ENCODE measurements around the gene HNF4A.
A peak's percentile ranks its signal among the peaks of the same experiment; 100 is the strongest.

The HNF4A gene

GRCh38 chr20:44424039-44424495, 68.6 kb downstream of the HNF4A start:
- Histone ChIP-seq H3K9me3 (ENCODE audit: control insufficient read depth, low read length) (no peaks in the 10 kb centered on the region), H3K27me3 (ENCODE audit: control insufficient read depth, insufficient read depth, low read length, poor library complexity, severe bottlenecking) (peaks cover 16% of the 10 kb centered on the region), H3K27ac (ENCODE audit: insufficient read depth, low read depth, low read length, poor library complexity, severe bottlenecking) (no peak overlapping the region), H3K36me3 (ENCODE audit: control insufficient read depth, insufficient read depth, low read length) (peaks cover 13% of the 10 kb centered on the region), H3K4me3 (ENCODE audit: insufficient read depth, low read depth, low read length) (peak overlapping the region; percentile 47), H3K4me1 (ENCODE audit: control insufficient read depth, insufficient read depth, low read length) (peaks cover 14% of the 10 kb centered on the region)
- 90 to 91% methylated on average over 14 of the region's 14 CpGs for WGBS, 2 experiments

GRCh38 chr20:44425923-44426322, 70.4 kb downstream of the HNF4A start:
- Histone ChIP-seq H3K36me3 (ENCODE audit: control insufficient read depth, insufficient read depth, low read length) (peaks cover 8% of the 10 kb centered on the region), H3K27me3 (ENCODE audit: control insufficient read depth, insufficient read depth, low read length, poor library complexity, severe bottlenecking) (peaks cover 10% of the 10 kb centered on the region), H3K9me3 (ENCODE audit: control insufficient read depth, low read length) (no peaks in the 10 kb centered on the region), H3K27ac (ENCODE audit: insufficient read depth, low read depth, low read length, poor library complexity, severe bottlenecking) (no peak overlapping the region), H3K4me3 (ENCODE audit: insufficient read depth, low read depth, low read length) (no peak overlapping the region), H3K4me1 (ENCODE audit: control insufficient read depth, insufficient read depth, low read length) (peaks cover 9% of the 10 kb centered on the region)
- 92 to 93% methylated on average over 2 of the region's 2 CpGs for WGBS, 2 experiments

- peaks cover 9% of the 10 kb centered on the region for H3K4me1 ChIP-seq (ENCODE audit: control insufficient read depth, insufficient read depth, low read length)
- no peak overlapping the region for H3K4me3 ChIP-seq (ENCODE audit: insufficient read depth, low read depth, low read length)
- WGBS, 2 experiments = 92 to 94% methylated on average over 9 to 10 of the region's 10 CpGs
- no peaks in the 10 kb centered on the region for H3K9me3 ChIP-seq (ENCODE audit: control insufficient read depth, low read length)
- peaks cover 10% of the 10 kb centered on the region for H3K27me3 ChIP-seq (ENCODE audit: control insufficient read depth, insufficient read depth, low read length, poor library complexity, severe bottlenecking)
- no peak overlapping the region for H3K27ac ChIP-seq (ENCODE audit: insufficient read depth, low read depth, low read length, poor library complexity, severe bottlenecking)
- peaks cover 8% of the 10 kb centered on the region for H3K36me3 ChIP-seq (ENCODE audit: control insufficient read depth, insufficient read depth, low read length)
Observed at GRCh38 chr20:44426879-44427790, 71.6 kb downstream of the HNF4A start.

- Histone ChIP-seq H3K4me3 (ENCODE audit: insufficient read depth, low read depth, low read length) (no peak overlapping the region), H3K36me3 (ENCODE audit: control insufficient read depth, insufficient read depth, low read length) (peaks cover 8% of the 10 kb centered on the region), H3K4me1 (ENCODE audit: control insufficient read depth, insufficient read depth, low read length) (peaks cover 9% of the 10 kb centered on the region), H3K9me3 (ENCODE audit: control insufficient read depth, low read length) (no peaks in the 10 kb centered on the region), H3K27me3 (ENCODE audit: control insufficient read depth, insufficient read depth, low read length, poor library complexity, severe bottlenecking) (peaks cover 10% of the 10 kb centered on the region), H3K27ac (ENCODE audit: insufficient read depth, low read depth, low read length, poor library complexity, severe bottlenecking) (no peak overlapping the region)
- 84 to 87% methylated on average over 3 of the region's 3 CpGs for WGBS, 2 experiments
Observed at GRCh38 chr20:44427804-44428173, 72.3 kb downstream of the HNF4A start.

GRCh38 chr20:44428174-44429016, 72.9 kb downstream of the HNF4A start:
- Histone ChIP-seq H3K27me3 (ENCODE audit: control insufficient read depth, insufficient read depth, low read length, poor library complexity, severe bottlenecking) (peaks cover 10% of the 10 kb centered on the region), H3K4me1 (ENCODE audit: control insufficient read depth, insufficient read depth, low read length) (peaks cover 9% of the 10 kb centered on the region), H3K36me3 (ENCODE audit: control insufficient read depth, insufficient read depth, low read length) (peaks cover 8% of the 10 kb centered on the region), H3K9me3 (ENCODE audit: control insufficient read depth, low read length) (no peaks in the 10 kb centered on the region), H3K27ac (ENCODE audit: insufficient read depth, low read depth, low read length, poor library complexity, severe bottlenecking) (no peak overlapping the region), H3K4me3 (ENCODE audit: insufficient read depth, low read depth, low read length) (no peak overlapping the region)
- 88 to 93% methylated on average over 8 of the region's 8 CpGs for WGBS, 2 experiments

- peaks cover 6% of the 10 kb centered on the region for H3K27me3 ChIP-seq (ENCODE audit: control insufficient read depth, insufficient read depth, low read length, poor library complexity, severe bottlenecking)
- peaks cover 5% of the 10 kb centered on the region for H3K36me3 ChIP-seq (ENCODE audit: control insufficient read depth, insufficient read depth, low read length)
Observed at GRCh38 chr20:44429017-44429339, 73.5 kb downstream of the HNF4A start.

GRCh38 chr20:44429419-44430269, 74.1 kb downstream of the HNF4A start:
- Histone ChIP-seq H3K36me3 (ENCODE audit: control insufficient read depth, insufficient read depth, low read length) (no peaks in the 10 kb centered on the region), H3K27me3 (ENCODE audit: control insufficient read depth, insufficient read depth, low read length, poor library complexity, severe bottlenecking) (no peaks in the 10 kb centered on the region), H3K27ac (ENCODE audit: insufficient read depth, low read depth, low read length, poor library complexity, severe bottlenecking) (no peak overlapping the region), H3K4me3 (ENCODE audit: insufficient read depth, low read depth, low read length) (no peak overlapping the region), H3K4me1 (ENCODE audit: control insufficient read depth, insufficient read depth, low read length) (no peaks in the 10 kb centered on the region), H3K9me3 (ENCODE audit: control insufficient read depth, low read length) (no peaks in the 10 kb centered on the region)
- WGBS, 2 experiments = 90 to 92% methylated on average over 17 of the region's 17 CpGs

More at GRCh38 chr20:44429017-44429339, 73.5 kb downstream of the HNF4A start:
- H3K27ac ChIP-seq (ENCODE audit: insufficient read depth, low read depth, low read length, poor library complexity, severe bottlenecking) = no peak overlapping the region
- 90 to 94% methylated on average over 2 of the region's 2 CpGs for WGBS, 2 experiments
- peaks cover 6% of the 10 kb centered on the region for H3K4me1 ChIP-seq (ENCODE audit: control insufficient read depth, insufficient read depth, low read length)
- H3K9me3 ChIP-seq (ENCODE audit: control insufficient read depth, low read length) = no peaks in the 10 kb centered on the region
- H3K4me3 ChIP-seq (ENCODE audit: insufficient read depth, low read depth, low read length) = no peak overlapping the region

GRCh38 chr20:44430270-44431065, 75.0 kb downstream of the HNF4A start:
- no peak overlapping the region for H3K4me3 ChIP-seq (ENCODE audit: insufficient read depth, low read depth, low read length)
- 89 to 95% methylated on average over 6 to 7 of the region's 7 CpGs for WGBS, 2 experiments
- no peaks in the 10 kb centered on the region for H3K36me3 ChIP-seq (ENCODE audit: control insufficient read depth, insufficient read depth, low read length)
- no peaks in the 10 kb centered on the region for H3K27me3 ChIP-seq (ENCODE audit: control insufficient read depth, insufficient read depth, low read length, poor library complexity, severe bottlenecking)
- no peak overlapping the region for H3K27ac ChIP-seq (ENCODE audit: insufficient read depth, low read depth, low read length, poor library complexity, severe bottlenecking)
- no peaks in the 10 kb centered on the region for H3K9me3 ChIP-seq (ENCODE audit: control insufficient read depth, low read length)
- no peaks in the 10 kb centered on the region for H3K4me1 ChIP-seq (ENCODE audit: control insufficient read depth, insufficient read depth, low read length)

GRCh38 chr20:44431118-44431501, 75.6 kb downstream of the HNF4A start:
- no peaks in the 10 kb centered on the region for H3K36me3 ChIP-seq (ENCODE audit: control insufficient read depth, insufficient read depth, low read length)
- H3K27me3 ChIP-seq (ENCODE audit: control insufficient read depth, insufficient read depth, low read length, poor library complexity, severe bottlenecking) = no peaks in the 10 kb centered on the region
- WGBS, 2 experiments = 90 to 91% methylated on average over 4 of the region's 4 CpGs
- H3K9me3 ChIP-seq (ENCODE audit: control insufficient read depth, low read length) = no peaks in the 10 kb centered on the region
- H3K4me3 ChIP-seq (ENCODE audit: insufficient read depth, low read depth, low read length) = no peak overlapping the region
- no peaks in the 10 kb centered on the region for H3K4me1 ChIP-seq (ENCODE audit: control insufficient read depth, insufficient read depth, low read length)
- no peak overlapping the region for H3K27ac ChIP-seq (ENCODE audit: insufficient read depth, low read depth, low read length, poor library complexity, severe bottlenecking)
